ENCODE data around the gene ABLIM2. TPM values are rescaled to one million over a fixed set of nuclear protein-coding genes. Genes with fewer than 3 reads are reported as not detected.

Gene ABLIM2
- total RNA-seq, 1 donor from 2014 or later, result 5.2 TPM

DNA sequence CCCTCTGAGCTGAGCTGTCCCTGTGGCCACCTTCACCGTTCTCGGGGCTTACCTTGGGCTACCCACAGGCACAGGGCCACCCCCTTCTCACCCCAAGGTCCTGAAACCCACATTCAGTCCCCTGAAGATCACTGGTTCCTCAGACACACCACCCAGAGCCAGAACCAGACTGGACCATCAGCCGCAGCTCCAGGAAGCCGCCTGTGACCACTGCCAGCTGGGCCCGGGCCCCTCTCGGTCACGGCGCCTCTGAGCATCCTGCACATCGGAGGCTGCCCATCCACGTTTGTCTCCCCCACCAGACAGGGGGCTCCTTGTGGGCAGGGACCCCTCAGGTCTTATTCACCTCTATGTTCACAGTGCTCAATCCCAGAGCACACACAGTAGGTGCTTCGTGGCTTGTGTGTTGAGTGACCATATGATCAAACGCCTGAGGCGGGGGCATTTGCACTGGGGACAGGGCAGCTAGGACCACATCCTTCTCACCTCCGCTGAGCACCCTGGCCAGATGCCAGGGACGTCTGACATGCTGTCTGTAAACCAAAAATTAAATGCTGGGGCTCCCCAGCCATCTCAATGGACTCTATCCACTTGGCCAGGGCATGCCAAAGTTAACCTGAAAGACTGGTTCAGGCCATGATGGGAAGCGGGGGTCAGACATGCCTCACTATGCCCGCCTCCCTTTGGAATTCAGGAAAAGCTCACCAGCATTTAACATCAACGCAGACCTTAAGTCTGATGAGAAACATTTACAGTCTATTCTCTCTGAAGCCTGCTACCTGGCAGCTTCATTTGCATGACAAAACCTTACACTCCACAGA is 109.5 kb downstream of the ABLIM2 start:
- ATAC-seq (no peak), DNase-seq (no peak)
- Histone ChIP-seq H3K9me3 (no peaks in the 10 kb centered on the region), H3K36me3 (no peaks in the 10 kb centered on the region), H3K27me3 (ENCODE audit: low read depth) (no peaks in the 10 kb centered on the region), H3K4me1 (peaks cover 14% of the 10 kb centered on the region), H3K27ac (no peak overlapping the region), H3K4me3 (no peak overlapping the region)
- TF ChIP-seq, protein P1, sequence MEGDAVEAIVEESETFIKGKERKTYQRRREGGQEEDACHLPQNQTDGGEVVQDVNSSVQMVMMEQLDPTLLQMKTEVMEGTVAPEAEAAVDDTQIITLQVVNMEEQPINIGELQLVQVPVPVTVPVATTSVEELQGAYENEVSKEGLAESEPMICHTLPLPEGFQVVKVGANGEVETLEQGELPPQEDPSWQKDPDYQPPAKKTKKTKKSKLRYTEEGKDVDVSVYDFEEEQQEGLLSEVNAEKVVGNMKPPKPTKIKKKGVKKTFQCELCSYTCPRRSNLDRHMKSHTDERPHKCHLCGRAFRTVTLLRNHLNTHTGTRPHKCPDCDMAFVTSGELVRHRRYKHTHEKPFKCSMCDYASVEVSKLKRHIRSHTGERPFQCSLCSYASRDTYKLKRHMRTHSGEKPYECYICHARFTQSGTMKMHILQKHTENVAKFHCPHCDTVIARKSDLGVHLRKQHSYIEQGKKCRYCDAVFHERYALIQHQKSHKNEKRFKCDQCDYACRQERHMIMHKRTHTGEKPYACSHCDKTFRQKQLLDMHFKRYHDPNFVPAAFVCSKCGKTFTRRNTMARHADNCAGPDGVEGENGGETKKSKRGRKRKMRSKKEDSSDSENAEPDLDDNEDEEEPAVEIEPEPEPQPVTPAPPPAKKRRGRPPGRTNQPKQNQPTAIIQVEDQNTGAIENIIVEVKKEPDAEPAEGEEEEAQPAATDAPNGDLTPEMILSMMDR (IDR thresholded peaks at IDR 0.05), result no peak
- intact Hi-C loops (cut with DNase I), result no loop called here

DNA sequence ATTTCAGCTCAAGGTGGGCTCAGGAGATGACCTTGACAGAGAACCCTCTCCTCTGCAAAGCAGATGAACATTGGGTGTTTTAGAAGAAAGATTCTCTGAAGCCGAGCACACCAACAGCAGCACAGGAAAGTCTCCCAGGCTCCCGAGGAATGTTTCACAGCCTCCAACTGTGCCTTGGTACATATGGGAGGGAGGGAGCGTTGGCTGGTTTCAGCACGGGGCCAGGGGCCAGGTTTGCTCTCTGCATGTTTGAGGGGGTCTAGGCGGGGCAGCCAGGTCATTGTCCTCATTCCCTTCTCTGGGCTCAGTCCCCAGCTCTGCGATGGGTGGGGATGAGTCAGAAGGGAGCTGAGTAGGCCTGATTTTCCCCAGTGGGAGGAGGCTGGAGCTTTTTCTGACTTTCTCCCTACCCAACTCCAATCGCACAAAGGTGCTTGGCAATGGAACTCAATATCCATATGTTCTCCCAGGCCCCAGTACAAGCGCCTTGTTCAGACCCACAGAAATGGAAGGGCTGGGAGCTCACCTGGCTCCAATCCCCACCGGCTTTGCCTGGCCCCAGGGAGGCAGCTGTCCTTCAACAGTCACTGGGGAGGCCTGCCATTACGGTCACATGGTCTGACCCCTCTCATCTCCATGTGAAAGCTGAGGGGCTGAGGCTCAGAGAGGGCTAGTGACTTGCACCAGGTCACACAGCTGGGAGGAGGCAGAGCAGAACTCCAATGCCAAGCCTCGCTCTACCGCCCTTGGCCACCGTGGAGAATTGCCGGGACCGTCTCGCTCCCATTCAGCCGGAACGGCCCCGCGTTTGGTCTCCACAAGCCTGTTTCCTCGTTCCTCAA is 110.6 kb downstream of the ABLIM2 start:
- no peak for DNase-seq

DNA sequence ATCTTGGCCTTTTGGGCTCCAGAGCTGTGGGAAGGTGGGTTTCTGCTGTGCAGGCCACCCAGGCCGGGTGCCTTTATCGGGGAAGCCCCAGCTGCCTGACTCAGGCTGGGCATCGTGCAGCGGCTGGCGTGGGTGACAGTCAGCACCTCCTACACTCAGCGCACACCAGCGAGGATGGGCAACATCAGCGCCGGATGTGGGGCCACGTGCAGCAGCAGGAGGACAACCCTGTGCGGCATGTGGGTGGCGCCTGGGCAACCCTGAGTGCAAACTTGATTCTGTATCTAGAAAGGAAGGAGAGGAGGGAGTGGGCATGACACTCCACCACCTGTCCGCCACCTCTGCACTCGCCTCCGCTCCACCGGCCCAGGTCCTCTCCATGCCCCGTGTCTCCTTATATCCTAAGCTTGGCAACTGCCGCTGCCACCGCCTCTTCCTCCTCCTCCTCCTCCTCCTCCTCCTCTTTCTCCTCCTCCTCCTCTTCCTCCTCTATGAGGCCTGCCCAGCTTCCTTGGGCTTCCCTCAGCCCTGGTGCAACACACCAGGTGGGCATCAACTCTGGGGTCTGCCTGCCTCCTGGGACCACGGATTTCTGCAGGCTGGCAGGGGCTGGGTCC is 111.6 kb downstream of the ABLIM2 start:
- Histone ChIP-seq H3K4me3 (no peak overlapping the region), H3K27ac (no peak overlapping the region), H3K36me3 (no peaks in the 10 kb centered on the region), H3K9me3 (no peaks in the 10 kb centered on the region), H3K27me3 (ENCODE audit: low read depth) (no peaks in the 10 kb centered on the region), H3K4me1 (peaks cover 14% of the 10 kb centered on the region)
- TF ChIP-seq, protein P1 (IDR thresholded peaks at IDR 0.05), result no peak
- intact Hi-C loops (cut with DNase I), result no loop called here
- DNase-seq (no peak), ATAC-seq (no peak)

More for the DNA sequence above, 110.6 kb downstream of the ABLIM2 start:
- ATAC-seq, result no peak
- Histone ChIP-seq H3K9me3 (no peaks in the 10 kb centered on the region), H3K27me3 (ENCODE audit: low read depth) (no peaks in the 10 kb centered on the region), H3K36me3 (no peaks in the 10 kb centered on the region), H3K4me3 (no peak overlapping the region), H3K4me1 (peaks cover 14% of the 10 kb centered on the region), H3K27ac (no peak overlapping the region)
- TF ChIP-seq, protein P1 (IDR thresholded peaks at IDR 0.05), result no peak
- intact Hi-C loops (cut with DNase I), result no loop called here

DNA sequence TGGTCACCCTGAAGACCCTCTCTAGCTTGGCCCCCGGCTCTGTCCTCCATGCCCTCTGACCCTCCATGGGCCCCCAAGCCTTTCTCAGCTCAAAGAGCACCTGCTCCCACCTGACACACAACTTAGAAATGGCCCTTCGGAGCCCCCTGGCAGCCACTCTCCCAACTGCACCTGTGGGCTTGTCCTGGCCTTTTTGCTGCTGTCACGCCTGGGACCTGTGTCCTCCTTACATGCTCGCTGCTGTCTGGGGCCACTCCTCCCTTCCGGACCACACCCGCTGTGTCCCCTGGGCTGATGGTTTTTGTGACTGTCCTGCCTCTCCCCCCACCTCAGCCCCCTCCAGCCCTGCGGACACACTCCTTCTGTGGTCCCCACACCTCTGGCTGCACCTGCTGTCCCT is 112.7 kb downstream of the ABLIM2 start:
- TF ChIP-seq, protein P1 (IDR thresholded peaks at IDR 0.05), result no peak
- Histone ChIP-seq H3K36me3 (no peaks in the 10 kb centered on the region), H3K27me3 (ENCODE audit: low read depth) (no peaks in the 10 kb centered on the region), H3K4me3 (no peak overlapping the region), H3K4me1 (peaks cover 11% of the 10 kb centered on the region), H3K27ac (no peak overlapping the region), H3K9me3 (no peaks in the 10 kb centered on the region)
- no peak for ATAC-seq
- intact Hi-C loops (cut with DNase I), result no loop called here
- DNase-seq, result no peak

DNA sequence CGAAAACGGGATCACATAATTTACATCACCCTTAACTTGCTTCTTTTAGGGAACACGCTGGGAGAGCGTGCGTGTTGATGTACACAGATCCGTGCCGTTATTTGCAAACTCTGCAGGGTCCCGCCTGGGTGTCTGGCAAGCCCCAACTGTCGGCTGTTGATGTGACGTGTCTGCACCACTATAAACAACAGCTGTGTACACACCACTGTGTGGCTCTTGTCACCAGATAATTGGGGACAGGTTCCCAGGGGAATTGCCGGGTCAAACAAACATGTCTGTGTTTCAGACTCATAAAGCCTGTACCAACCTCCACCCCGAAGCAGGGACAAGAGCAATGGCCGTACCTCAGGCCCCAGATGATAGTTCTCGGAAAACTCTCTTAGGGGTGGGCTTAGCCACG is 113.9 kb downstream of the ABLIM2 start:
- no peak overlapping the region for H3K4me3 ChIP-seq

More for the DNA sequence above, 113.9 kb downstream of the ABLIM2 start:
- TF ChIP-seq, protein P1 (IDR thresholded peaks at IDR 0.05), result no peak
- Histone ChIP-seq H3K27me3 (ENCODE audit: low read depth) (no peaks in the 10 kb centered on the region), H3K4me1 (no peaks in the 10 kb centered on the region), H3K27ac (no peak overlapping the region), H3K36me3 (no peaks in the 10 kb centered on the region), H3K9me3 (no peaks in the 10 kb centered on the region)
- no peak for DNase-seq
- no peak for ATAC-seq
- intact Hi-C loops (cut with DNase I), result no loop called here

Data from lower lobe of right lung (tissue), 2 donors.